H1 (cell line): Measurements from ENCODE around the gene ECPAS.

ENCODE experiments used
- CHD2 ChIP-seq: IDR thresholded peaks from 2 replicates; pipeline ENCODE4 v1.6.1; 2012; ENCODE audit warnings: low read length, improper control_type of control experiment
- EZH2 ChIP-seq: fragments of 200-600 bp; sonication (generic); IDR thresholded peaks from 2 replicates; pipeline ENCODE4 v1.7.1; 2012; ENCODE audit warnings: low read depth, mild to moderate bottlenecking, moderate library complexity, low read length, inconsistent platforms; ENCODE audit not compliant: severe bottlenecking
- GTF2F1 ChIP-seq: IDR thresholded peaks from 2 replicates; pipeline ENCODE4 v1.6.1; 2012; ENCODE audit warnings: low read depth, low read length, improper control_type of control experiment, borderline replicate concordance
- POLR2A ChIP-seq, 2 experiments: IDR thresholded peaks; 1 replicate in 1 of 2; 2 replicates in 1 of 2; pipeline ENCODE4 v1.6.1; 2011; ENCODE audit warnings: low read depth in 2 of 2, low read length in 2 of 2, mild to moderate bottlenecking in 2 of 2; ENCODE audit errors: control extremely low read depth in 1 of 2
- POLR2AphosphoS5 ChIP-seq: IDR thresholded peaks from 2 replicates; pipeline ENCODE4 v1.6.1; 2011; ENCODE audit warnings: low read depth, low read length
- RFX5 ChIP-seq: IDR thresholded peaks from 2 replicates; pipeline ENCODE4 v1.6.1; 2011; ENCODE audit warnings: low read depth, low read length, improper control_type of control experiment, borderline replicate concordance
- SIN3A ChIP-seq, 2 experiments: IDR thresholded peaks in 1 of 2; conservative IDR thresholded peaks in 1 of 2; 2 replicates each; pipeline ENCODE4 v1.6.1; 2011 to 2012; ENCODE audit warnings: low read length in 2 of 2, improper control_type of control experiment in 1 of 2, low read depth in 1 of 2, mild to moderate bottlenecking in 1 of 2
- SIRT6 ChIP-seq: IDR thresholded peaks from one replicate; pipeline ENCODE4 v1.7.1; 2012; ENCODE audit warnings: low read length, inconsistent platforms
- SP1 ChIP-seq: IDR thresholded peaks from 2 replicates; pipeline ENCODE4 v1.6.1; 2011; ENCODE audit warnings: low read depth, low read length
- TAF1 ChIP-seq: IDR thresholded peaks from 2 replicates; pipeline ENCODE4 v1.6.1; 2011; ENCODE audit warnings: mild to moderate bottlenecking, low read depth, low read length
- TEAD4 ChIP-seq: IDR thresholded peaks from 2 replicates; pipeline ENCODE4 v1.6.1; 2012; ENCODE audit warnings: low read depth, low read length, inconsistent platforms, mixed read lengths
- YY1 ChIP-seq: IDR thresholded peaks from 2 replicates; pipeline ENCODE4 v1.6.1; 2011; ENCODE audit warnings: low read depth, mild to moderate bottlenecking, low read length
- TF ChIP-seq, protein P1 (sequence below), 3 experiments: IDR thresholded peaks; 1 replicate in 2 of 3; 2 replicates in 1 of 3; pipeline versions ENCODE4 v1.5.1 to v1.6.1; 2011; ENCODE audit warnings: low read length in 3 of 3, mild to moderate bottlenecking in 3 of 3, inconsistent platforms in 2 of 3, low read depth in 1 of 3, moderate library complexity in 1 of 3; ENCODE audit not compliant: insufficient read depth in 1 of 3; ENCODE audit errors: control extremely low read depth in 1 of 3
- TF ChIP-seq, protein P2 (sequence below): IDR thresholded peaks from 2 replicates; pipeline ENCODE4 v1.6.1; 2012; ENCODE audit warnings: inconsistent platforms

DNA sequence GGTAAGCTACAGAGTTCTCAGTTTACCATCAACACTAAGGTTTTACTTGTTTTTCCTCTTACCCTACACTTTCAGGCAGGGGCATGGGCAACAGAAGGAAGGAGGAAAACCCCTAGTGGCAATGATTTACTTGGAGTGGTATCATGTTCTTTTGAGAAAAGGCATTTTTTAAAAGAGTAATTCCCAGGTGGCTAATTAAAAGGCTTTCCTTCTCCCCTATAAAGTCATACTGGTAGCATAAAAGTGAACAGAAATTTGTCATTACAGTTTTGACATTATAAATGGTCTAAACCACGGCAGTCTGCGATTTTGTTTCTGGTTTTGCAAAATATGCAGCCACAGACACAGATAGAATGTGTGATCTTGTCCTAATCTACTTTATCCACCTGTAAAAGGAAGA, 123.3 kb downstream of the ECPAS start:
- TF ChIP-seq SIRT6 (no peak), SIN3A (conservative IDR thresholded peaks at IDR 0.05 in 1 of 2, IDR thresholded peaks at IDR 0.05 in 1 of 2; ENCODE audit: low read depth in 1 of 2, low read length in 2 of 2) (no peak), SP1 (no peak), RFX5 (no peak), YY1 (no peak), EZH2 (no peak), TAF1 (no peak), POLR2AphosphoS5 (no peak), TEAD4 (no peak), CHD2 (no peak), POLR2A (IDR thresholded peaks at IDR 0.05; ENCODE audit: control extremely low read depth in 1 of 2, low read depth in 2 of 2, low read length in 2 of 2) (no peak), GTF2F1 (no peak)
- TF ChIP-seq, protein P1, sequence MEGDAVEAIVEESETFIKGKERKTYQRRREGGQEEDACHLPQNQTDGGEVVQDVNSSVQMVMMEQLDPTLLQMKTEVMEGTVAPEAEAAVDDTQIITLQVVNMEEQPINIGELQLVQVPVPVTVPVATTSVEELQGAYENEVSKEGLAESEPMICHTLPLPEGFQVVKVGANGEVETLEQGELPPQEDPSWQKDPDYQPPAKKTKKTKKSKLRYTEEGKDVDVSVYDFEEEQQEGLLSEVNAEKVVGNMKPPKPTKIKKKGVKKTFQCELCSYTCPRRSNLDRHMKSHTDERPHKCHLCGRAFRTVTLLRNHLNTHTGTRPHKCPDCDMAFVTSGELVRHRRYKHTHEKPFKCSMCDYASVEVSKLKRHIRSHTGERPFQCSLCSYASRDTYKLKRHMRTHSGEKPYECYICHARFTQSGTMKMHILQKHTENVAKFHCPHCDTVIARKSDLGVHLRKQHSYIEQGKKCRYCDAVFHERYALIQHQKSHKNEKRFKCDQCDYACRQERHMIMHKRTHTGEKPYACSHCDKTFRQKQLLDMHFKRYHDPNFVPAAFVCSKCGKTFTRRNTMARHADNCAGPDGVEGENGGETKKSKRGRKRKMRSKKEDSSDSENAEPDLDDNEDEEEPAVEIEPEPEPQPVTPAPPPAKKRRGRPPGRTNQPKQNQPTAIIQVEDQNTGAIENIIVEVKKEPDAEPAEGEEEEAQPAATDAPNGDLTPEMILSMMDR (IDR thresholded peaks at IDR 0.05; ENCODE audit: control extremely low read depth in 1 of 3, insufficient read depth in 1 of 3, low read depth in 1 of 3, low read length in 3 of 3) = no peak
- TF ChIP-seq, protein P2, sequence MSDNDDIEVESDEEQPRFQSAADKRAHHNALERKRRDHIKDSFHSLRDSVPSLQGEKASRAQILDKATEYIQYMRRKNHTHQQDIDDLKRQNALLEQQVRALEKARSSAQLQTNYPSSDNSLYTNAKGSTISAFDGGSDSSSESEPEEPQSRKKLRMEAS = no peak
